Measurements from ENCODE around the gene ABCG4. TPM values are rescaled to one million over a fixed set of nuclear protein-coding genes. Genes with fewer than 3 reads are reported as not detected.
A peak's percentile ranks its signal among the peaks of the same experiment; 100 is the strongest.

The ABCG4 gene
- total RNA-seq, 1 experiment from 2014 or later, result 0.39 TPM

GRCh38 chr11:119106564-119107537 is 42.0 kb upstream of the ABCG4 start, which contains the start of gene C2CD2L:
TSS of gene C2CD2L (plus strand) at chr11:119107344. CDS start at chr11:119107742, 398 bp downstream.
- DNase-seq (ENCODE audit: low read depth, low spot score), result no peak
- H3K27ac ChIP-seq (ENCODE audit: low read length), result peak within 1 kb of the TSS; percentile 78
- peak within 1 kb of the TSS; percentile 75 to 92 for H3K4me3 ChIP-seq (ENCODE audit: low read depth in 2 of 2, low read length in 2 of 2)
- TF ChIP-seq, protein P1, sequence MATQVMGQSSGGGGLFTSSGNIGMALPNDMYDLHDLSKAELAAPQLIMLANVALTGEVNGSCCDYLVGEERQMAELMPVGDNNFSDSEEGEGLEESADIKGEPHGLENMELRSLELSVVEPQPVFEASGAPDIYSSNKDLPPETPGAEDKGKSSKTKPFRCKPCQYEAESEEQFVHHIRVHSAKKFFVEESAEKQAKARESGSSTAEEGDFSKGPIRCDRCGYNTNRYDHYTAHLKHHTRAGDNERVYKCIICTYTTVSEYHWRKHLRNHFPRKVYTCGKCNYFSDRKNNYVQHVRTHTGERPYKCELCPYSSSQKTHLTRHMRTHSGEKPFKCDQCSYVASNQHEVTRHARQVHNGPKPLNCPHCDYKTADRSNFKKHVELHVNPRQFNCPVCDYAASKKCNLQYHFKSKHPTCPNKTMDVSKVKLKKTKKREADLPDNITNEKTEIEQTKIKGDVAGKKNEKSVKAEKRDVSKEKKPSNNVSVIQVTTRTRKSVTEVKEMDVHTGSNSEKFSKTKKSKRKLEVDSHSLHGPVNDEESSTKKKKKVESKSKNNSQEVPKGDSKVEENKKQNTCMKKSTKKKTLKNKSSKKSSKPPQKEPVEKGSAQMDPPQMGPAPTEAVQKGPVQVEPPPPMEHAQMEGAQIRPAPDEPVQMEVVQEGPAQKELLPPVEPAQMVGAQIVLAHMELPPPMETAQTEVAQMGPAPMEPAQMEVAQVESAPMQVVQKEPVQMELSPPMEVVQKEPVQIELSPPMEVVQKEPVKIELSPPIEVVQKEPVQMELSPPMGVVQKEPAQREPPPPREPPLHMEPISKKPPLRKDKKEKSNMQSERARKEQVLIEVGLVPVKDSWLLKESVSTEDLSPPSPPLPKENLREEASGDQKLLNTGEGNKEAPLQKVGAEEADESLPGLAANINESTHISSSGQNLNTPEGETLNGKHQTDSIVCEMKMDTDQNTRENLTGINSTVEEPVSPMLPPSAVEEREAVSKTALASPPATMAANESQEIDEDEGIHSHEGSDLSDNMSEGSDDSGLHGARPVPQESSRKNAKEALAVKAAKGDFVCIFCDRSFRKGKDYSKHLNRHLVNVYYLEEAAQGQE (IDR thresholded peaks at IDR 0.05; ENCODE audit: insufficient read depth in 1 of 2, low read depth in 2 of 2, low read length in 1 of 2), result no peak
- TF ChIP-seq TCF7L2 (IDR thresholded peaks at IDR 0.05; ENCODE audit: low read depth, low read length) (peak; percentile 92), SIN3A (IDR thresholded peaks at IDR 0.05; ENCODE audit: borderline replicate concordance, insufficient read depth, low read depth, low read length) (peak; percentile 97)
- ChIA-PET CTCF (no interaction called here), POLR2A (interaction anchor here (0.6 to 1.1 kb wide), 5 partner anchors 15 to 274 kb away, joined by 3 to 13 read pairs (median 3); partner anchors contain the start of genes HINFP and USP2)
- H3K27me3 ChIP-seq (ENCODE audit: control insufficient read depth, insufficient read depth, low read length), result no peaks in the 10 kb centered on the region
- intact Hi-C loops (cut with micrococcal nuclease; ENCODE audit: unreplicated experiment), result no loop called here
- ATAC-seq, result peak; percentile 92
- no peaks in the 10 kb centered on the region for H3K36me3 ChIP-seq (ENCODE audit: control insufficient read depth, insufficient read depth, low read length)
- H3K4me1 ChIP-seq (ENCODE audit: control insufficient read depth, insufficient read depth, low read length), result peaks cover 27% of the 10 kb centered on the region
- in situ Hi-C loops (cut with HindIII; ENCODE audit: low pct_unique_long_range_greater_than_20kb, low sequenced_read_pairs), result no loop called here
- H3K9me3 ChIP-seq (ENCODE audit: control insufficient read depth, insufficient read depth, low read depth, low read length), result no peaks in the 10 kb centered on the region
- BruUV-seq (replicated peaks), result no TSS peak

DNA sequence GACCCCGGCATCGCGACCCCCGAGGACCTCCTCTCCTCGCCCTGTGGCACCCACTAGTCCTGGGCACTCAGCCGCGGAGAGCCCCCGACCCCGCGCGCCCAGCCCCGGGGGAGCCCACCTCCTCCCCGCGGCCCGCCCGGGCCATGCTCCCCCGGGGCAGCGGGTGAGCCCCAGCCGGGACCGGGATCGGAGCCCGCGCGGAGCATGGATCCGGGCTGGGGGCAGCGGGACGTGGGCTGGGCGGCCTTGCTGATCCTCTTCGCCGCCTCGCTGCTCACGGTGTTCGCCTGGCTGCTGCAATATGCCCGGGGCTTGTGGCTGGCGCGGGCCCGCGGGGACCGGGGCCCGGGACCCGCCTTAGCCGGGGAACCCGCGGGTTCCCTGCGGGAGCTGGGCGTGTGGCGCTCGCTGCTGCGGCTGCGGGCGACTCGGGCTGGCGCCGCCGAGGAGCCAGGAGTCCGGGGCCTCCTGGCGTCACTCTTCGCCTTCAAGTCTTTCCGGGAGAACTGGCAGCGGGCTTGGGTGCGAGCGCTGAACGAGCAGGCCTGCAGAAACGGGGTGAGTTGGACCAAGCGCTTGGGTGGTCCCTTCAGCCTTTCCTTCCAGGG is 41.2 kb upstream of the ABCG4 start:
- intact Hi-C loops (cut with micrococcal nuclease; ENCODE audit: unreplicated experiment), result no loop called here
- in situ Hi-C loops (cut with HindIII; ENCODE audit: low pct_unique_long_range_greater_than_20kb, low sequenced_read_pairs), result no loop called here

More for the DNA sequence above, 41.2 kb upstream of the ABCG4 start:
- H3K27ac ChIP-seq (ENCODE audit: low read length), result peak overlapping the region; percentile 49
- ChIA-PET POLR2A (interaction anchor here (0.6 to 0.9 kb wide), 2 partner anchors 13 to 274 kb away, joined by 3 to 13 read pairs; partner anchors contain the start of gene USP2), CTCF (no interaction called here)
- H3K27me3 ChIP-seq (ENCODE audit: control insufficient read depth, insufficient read depth, low read length), result no peaks in the 10 kb centered on the region
- DNase-seq (ENCODE audit: low read depth, low spot score) (no peak), ATAC-seq (peak; percentile 54)
- H3K4me1 ChIP-seq (ENCODE audit: control insufficient read depth, insufficient read depth, low read length), result peaks cover 27% of the 10 kb centered on the region
- no peaks in the 10 kb centered on the region for H3K36me3 ChIP-seq (ENCODE audit: control insufficient read depth, insufficient read depth, low read length)
- H3K9me3 ChIP-seq (ENCODE audit: control insufficient read depth, insufficient read depth, low read depth, low read length), result no peaks in the 10 kb centered on the region
- BruUV-seq (replicated peaks), result no TSS peak
- no peak for TF ChIP-seq SIN3A (IDR thresholded peaks at IDR 0.05; ENCODE audit: borderline replicate concordance, insufficient read depth, low read depth, low read length)
- TF ChIP-seq, protein P2, sequence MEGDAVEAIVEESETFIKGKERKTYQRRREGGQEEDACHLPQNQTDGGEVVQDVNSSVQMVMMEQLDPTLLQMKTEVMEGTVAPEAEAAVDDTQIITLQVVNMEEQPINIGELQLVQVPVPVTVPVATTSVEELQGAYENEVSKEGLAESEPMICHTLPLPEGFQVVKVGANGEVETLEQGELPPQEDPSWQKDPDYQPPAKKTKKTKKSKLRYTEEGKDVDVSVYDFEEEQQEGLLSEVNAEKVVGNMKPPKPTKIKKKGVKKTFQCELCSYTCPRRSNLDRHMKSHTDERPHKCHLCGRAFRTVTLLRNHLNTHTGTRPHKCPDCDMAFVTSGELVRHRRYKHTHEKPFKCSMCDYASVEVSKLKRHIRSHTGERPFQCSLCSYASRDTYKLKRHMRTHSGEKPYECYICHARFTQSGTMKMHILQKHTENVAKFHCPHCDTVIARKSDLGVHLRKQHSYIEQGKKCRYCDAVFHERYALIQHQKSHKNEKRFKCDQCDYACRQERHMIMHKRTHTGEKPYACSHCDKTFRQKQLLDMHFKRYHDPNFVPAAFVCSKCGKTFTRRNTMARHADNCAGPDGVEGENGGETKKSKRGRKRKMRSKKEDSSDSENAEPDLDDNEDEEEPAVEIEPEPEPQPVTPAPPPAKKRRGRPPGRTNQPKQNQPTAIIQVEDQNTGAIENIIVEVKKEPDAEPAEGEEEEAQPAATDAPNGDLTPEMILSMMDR (IDR thresholded peaks at IDR 0.05), result no peak
- no peak for TF ChIP-seq POLR2AphosphoS5 (IDR thresholded peaks at IDR 0.05; ENCODE audit: low read depth, low read length)
- TF ChIP-seq, protein P1 (IDR thresholded peaks at IDR 0.05; ENCODE audit: insufficient read depth in 1 of 2, low read depth in 2 of 2, low read length in 1 of 2), result no peak
- no peak for TF ChIP-seq TCF7L2 (IDR thresholded peaks at IDR 0.05; ENCODE audit: low read depth, low read length)
- H3K4me3 ChIP-seq (ENCODE audit: low read depth in 2 of 2, low read length in 2 of 2), result peak overlapping the region; percentile 75 to 92

All from Panc1 (cell line).